ENCODE measurements around the gene EFNA4.
"Not testable (repeated sequence)": the region's sequence is repeated elsewhere in the genome, so short reads cannot be mapped to it uniquely, and the experiment has no call there.

The EFNA4 gene

GRCh38 chr1:155091071-155092051, 27.8 kb downstream of the EFNA4 start:
- DNase-seq: peak; percentile 83

- no peak for DNase-seq
Observed at GRCh38 chr1:155092131-155092530, 28.6 kb downstream of the EFNA4 start.

- no peak for DNase-seq
Observed at GRCh38 chr1:155092641-155093040, 29.1 kb downstream of the EFNA4 start.

DNA sequence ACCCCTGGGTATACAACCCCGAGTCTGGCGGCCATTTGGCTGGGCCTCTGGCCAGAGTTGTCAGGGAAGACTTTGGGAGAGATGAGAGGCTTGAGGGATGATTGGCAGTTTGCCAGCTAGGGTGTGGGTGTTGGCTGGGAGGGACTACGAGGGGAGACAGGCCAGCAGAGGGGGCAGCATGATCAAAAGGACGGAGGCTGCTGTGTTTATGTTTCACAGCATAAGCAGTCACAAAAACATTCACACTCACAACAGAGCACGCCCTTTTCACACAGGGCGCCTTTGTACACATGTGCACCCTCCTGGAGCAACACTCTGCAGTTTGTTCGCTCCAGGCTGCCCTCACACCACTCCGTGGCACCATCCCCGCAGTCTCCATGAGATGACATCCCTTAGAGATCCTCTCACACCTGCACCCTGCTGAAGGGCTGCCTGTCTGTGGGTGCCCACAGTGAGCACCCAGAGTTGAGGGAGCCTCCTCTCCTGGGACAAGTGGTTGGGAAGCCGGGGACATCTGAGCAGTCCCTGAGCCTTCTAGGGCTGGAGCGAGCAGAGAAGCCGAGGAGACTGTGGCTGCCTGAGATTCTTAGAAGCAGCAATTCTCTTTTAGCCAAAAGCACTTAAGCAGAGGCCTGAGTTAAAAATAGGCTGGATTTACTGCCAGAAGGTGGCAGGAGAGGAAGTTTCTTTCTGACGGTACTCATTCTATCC, 30.5 kb downstream of the EFNA4 start:
- DNase-seq: peak; percentile 38

GRCh38 chr1:155094622-155094948, 31.0 kb downstream of the EFNA4 start:
- DNase-seq: no peak

DNA sequence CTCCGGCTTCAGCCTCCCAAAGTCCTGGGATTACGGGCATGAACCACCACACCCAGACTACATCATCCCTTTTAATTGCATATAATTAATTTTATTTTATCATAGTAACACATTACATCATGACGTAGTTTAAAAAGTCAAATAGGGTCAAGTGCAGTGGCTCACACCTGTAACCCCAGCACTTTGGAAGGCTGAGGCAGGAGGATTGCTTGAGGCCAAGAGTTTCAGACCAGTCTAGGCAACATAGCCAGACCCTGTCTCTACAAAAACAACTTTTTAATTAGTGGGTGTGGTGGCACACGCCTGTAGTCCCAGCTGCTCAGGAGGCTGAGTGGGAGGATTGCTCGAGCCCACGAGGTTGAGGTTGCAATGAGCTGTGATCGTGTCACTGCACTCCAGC, 35.8 kb downstream of the EFNA4 start:
- DNase-seq: no peak

DNA sequence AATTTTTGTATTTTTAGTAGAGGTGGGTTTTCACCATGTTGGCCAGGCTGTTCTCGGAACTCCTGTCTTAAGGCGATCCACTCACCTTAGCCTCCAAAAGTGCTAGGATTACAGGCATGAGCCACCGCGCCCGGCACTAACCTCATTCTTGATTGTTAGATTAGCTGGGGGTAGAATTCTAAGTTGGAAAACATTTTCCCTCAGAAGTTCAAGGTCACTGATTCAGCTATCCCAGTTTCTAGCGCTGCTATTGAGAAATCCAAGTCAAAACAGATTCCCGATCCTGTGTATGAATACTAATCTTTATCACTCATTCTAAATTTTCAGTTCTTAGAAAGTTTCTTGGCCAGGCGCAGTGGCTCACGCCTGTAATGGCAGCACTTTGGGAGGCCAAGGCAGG, 39.8 kb downstream of the EFNA4 start:
- no peak for DNase-seq

GRCh38 chr1:155104605-155105534, 41.3 kb downstream of the EFNA4 start:
- no peak for DNase-seq

- no peak for DNase-seq
Observed at GRCh38 chr1:155105604-155106011, 42.1 kb downstream of the EFNA4 start.

GRCh38 chr1:155106862-155107261, 43.3 kb downstream of the EFNA4 start:
- DNase-seq: no peak

DNA sequence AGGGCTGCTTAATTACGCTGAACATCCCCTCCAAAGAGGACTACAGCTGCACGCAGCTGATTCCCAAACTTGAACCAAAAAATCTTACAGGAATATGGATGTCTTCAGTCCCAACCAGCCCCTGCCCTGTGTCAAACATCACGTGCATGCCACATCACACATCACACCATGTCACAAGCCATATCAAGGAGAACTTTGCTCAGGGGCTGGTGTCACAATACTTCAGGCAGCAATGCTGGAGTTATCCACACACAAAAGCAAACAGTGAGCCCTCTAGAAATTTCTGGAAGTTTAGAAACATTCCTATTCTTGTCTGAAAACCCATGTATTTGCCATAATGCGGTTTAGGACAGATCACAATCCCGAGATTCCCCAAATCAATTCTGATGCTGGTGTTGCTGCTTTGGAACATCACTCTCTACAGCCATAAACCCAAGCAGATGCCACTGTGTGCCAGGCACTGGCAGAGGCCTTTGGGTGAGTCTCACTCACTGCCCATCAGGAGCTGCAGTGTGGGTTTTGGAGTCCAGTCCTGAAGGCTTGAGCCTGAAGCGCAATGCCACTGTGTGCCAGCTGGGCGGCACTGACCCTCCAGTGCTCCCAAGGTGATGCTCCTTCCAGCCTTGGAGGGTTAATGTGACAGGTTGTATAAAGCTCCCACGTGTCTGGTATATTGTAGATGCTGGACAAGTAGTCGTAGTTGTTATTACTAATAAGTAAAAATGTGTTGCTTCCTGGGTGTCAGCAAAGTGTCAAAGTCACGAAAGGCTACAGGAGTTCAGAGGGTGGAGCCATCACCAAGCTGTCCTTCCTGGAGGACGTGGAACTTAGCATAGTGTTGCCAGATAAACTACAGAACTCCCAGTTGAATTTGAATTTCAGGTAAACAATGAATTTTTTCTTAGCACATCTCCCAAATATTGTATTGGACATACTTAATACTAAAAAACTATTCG, 44.0 kb downstream of the EFNA4 start:
- no peak for DNase-seq

DNA sequence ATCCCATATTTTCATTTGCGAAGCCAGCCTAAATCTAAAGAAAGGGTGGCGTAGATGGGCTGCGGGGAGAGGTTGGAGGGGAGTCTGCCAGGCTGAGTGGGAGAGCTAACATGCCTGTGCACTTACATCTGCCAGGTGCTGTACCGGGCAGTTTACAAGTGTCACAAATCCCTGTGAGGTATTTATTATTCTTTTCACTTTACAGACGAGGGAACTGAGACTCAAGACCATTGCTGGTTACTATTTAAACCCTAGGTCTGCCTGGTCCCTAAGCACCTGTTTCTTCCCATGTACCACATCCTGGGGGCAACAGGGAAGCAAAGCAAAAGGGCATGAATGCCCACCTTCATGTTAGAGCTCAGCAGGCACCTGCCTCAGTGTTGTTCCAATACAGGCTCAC, 44.8 kb downstream of the EFNA4 start:
- no peak for DNase-seq

- DNase-seq: no peak
Observed at GRCh38 chr1:155110381-155110780, 46.8 kb downstream of the EFNA4 start.

- DNase-seq: no peak
Observed at GRCh38 chr1:155110826-155111225, 47.3 kb downstream of the EFNA4 start.

DNA sequence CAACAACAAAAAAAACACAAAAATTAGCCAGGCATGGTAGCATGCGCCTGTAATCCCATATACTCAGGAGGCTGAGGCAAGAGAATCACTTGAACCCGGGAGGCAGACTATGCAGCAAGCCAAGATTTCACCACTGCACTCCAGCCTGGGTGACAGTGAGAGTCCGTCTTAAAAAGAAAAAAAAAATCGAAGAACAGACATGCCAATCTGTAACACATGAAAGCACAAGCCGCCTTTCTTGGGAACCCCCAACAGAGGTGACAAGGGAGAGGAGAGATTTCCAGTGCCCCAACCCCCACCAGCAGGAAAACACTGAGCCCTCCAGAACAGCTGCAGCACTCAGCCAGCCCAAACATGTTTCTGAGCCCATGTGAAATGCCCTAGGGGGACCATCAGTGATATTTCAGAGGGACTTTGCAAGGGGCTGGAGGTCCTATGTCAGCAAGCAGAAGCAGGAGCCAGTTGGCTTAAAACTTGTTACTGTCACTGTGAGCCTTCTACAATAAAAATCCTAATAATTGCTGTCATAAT, 50.0 kb downstream of the EFNA4 start:
- no peak for DNase-seq

- DNase-seq: no peak
Observed at GRCh38 chr1:155116113-155116764, 52.7 kb downstream of the EFNA4 start.

DNA sequence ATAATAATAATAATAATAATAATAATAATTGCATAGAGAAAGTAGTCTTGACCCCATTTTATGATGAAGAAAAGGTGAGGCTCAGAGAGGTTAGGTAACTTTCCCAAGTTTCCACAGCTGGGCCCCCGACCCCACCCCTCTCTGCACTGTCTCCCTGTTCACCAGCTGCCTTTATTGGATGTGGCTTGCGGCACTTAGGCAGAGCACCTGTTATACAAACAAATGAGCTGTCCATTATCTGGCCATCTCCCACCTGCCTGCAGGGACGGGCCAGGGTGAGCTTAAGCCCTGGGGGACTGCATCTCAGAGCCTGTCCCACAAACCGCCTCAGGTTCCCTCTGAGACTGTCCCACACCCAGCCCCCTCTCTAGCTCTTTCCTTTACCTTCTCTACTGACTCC, 54.1 kb downstream of the EFNA4 start:
- DNase-seq: no peak

DNA sequence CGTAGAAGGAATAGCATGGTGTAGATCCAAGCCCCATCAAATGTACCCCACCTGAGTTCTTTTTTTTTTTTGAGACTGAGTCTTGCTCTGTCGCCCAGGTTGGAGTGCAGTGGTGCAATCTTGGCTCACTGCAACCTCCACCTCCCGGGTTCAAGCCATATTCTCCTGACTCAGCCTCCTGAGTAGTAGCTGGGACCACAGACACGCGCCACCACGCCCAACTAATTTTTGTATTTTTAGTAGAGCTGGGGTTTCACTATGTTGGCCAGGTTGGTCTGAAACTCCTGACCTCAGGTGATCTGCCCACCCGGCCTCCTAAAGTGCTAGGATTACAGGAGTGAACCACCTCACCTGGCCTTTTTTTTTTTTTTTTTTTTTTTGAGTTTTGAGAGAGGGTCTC, 54.5 kb downstream of the EFNA4 start:
- DNase-seq: not testable (repeated sequence)
